NCI-H2081 treated with DMSO at 0.1 percent for 48 hours (cell line): ENCODE data around the gene RALGAPA2.

ENCODE experiments used
- DNase-seq: peaks from one replicate; lab custom pipeline; 2025; lab: John Stamatoyannopoulos, UW

RALGAPA2 gene

DNA sequence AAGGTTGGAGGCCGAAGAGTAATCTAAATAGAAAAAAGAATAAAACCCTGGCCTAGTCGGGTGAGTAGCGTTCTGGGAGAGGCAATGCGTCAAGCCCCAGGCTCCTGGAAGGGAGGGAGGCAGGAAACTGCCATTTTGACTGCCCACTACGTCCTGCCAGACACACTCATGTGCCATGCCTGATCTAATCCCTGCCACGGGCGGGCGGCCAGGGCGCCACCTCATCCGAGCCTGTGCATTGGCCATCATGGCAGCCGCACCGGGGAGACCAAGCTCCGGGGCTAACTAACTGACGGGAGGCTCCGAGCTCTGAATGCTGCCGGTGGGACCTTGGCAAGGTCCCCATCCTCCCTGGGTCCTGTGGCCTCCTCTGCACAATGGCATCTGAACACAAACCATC, 275.8 kb downstream of the RALGAPA2 start:
- DNase-seq, result no peak

DNA sequence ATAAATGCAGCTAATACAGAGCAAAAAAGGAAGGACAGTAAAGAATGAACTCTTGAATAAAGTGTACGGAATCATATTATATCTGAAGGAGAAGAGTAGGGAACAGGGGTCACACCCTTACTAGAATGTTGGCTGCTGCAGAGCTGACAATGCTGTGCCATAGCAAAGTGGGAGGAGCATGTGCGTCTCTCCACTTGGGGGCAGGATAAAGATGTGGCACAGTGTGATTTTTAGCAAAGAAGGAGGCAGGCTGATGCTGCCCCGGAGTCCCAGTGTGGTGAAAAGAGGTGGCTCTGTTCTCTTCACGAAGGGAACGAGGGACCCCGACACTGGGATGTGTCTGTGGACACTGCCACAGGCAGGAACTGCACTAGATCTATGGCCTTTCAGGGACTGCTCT, 277.0 kb downstream of the RALGAPA2 start:
- DNase-seq, result no peak

DNA sequence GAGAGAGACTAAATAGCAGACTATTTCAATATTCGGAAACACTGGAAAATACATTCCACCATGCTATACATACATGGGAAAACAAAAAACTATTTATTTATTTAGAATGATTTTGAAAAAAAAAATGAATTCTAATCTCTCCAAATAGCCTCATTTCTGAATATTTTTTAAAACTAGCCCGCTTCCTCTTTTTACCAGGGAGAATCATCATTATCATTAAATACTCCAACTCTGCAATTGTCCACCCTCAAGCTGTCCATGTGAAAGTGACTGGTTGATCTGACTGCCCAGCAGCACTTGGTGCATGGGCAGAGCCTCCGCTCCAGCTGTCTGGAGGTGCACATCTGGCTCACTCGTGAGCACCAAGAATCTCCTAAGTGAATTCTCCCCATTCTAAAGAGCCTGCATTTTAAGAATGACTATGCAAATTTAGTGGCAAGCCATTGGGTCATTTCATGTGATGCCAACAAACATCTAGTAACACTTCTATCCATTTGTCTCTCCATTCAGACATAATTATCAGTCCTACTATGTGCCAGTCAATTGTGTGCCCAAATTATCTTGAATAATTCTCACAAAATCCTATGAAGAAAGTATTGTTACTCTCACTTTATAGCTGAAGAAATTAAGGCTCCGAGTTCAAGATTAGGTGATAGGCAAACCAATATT, 279.7 kb downstream of the RALGAPA2 start:
- DNase-seq, result no peak

DNA sequence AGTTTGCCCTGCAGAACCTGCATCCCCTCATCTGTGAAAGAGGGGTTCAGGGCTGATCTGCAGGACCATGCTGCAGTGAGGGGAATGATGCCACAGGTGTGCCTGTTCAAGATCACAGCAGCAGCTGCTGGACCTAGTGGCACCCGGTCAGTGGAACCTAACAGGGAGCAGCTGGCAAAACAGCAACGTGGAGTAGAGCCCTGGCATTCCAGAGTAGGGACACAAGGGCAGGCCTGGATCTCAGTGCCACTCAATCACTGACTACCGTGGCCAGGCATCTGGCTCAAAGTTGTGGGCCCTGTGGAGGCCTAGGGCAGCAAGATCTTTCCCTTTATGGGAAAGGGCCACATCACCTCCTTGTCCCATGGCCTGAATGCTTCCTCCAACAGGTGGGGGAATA, 282.4 kb downstream of the RALGAPA2 start:
- no peak for DNase-seq

DNA sequence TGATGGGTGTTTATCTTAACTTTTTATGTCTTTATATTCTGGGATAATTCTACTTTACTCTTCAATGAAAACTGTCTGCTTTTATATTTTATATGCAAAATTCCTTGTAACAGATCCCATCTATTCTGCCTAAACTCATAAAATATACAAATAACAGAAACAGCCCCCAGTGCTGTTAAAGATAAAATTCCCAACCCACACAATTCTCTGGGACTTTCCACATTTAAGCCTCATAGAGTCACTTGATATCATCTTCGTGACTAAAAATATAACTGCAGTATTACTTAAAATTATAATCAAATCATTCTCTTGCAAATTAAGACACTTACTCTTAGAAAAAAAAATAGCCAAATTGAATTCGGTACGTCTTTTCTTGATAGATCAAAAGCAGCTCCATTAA, 284.4 kb downstream of the RALGAPA2 start:
- DNase-seq, result no peak

DNA sequence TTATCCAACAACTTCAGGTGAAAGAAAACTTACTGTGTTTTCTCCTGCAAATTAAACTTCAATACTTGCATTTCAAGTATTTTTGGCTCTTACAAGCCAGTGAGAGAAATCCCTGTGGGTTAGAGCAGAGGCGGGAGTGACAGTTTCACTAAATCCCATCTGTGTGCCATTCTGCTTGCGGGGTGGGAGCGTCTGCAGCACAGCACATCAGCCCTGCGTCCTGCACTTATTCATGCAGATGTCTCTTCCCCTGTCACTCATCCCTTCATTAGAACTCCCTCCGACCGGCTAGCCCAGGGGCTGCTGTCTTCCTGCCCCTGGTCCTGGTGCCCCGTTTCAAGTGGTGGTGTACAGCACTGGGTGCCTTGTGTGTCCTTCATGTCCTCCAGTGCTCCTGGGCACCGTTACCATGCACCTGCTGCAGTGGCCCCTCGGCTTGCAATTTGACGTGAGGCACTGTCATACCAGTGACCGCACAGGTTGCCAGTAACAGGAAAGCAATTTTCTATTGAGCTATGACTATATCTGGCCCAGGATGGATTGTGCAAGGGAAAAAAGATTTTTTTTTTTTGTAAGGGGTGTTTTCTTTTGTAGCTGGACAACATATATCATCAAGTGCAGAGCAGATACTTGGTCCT, 285.1 kb downstream of the RALGAPA2 start:
- no peak for DNase-seq

DNA sequence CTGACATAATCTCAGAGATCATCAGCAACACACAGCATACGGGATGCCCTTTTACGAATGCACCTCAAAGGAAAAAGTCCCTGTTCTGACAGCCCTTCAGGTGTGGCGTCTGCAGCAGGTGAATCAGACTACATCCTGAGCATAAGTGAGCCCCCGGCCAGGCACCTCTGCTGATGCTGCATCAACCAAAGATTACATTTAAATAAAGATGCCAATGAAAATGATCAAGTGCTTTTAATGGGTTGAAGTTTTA, 285.9 kb downstream of the RALGAPA2 start:
- DNase-seq, result no peak

DNA sequence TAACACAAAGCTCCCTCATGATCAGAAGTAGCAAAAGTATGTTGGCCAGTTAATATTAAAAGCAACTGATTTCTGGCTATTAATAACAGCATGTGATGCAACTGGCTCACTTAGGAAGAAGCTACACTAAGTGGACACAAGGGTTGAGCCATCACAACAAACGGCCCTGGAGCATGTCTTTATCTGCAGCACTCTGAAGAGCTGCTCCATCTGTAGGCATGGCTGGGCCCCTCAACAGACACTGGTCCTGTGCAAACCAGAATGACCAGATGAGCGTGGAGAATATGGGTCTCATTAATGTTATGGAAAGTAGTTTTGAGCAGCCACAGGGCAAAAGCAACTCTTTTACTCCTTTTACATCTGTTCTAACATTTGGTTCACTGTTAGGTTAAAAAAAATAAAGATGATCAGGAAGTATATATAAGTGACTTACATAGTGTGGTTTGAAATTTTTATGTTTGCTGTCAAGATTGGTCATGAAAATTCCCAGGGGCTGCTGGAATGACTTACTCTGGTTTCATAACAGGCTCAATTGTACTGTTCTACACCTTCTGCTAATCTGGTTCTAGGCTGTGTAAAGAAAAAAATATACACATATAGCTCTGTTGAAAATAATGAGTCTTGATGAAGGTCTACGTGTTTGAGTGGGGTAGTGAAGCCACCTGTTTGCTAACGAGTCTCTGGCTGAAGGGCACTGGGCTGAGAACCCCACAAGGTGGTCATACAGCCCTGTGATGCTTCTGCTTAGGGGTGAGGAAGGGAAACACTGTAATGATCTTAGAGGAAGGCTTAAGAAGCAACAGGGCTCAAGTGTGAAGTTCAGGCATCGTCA, 286.4 kb downstream of the RALGAPA2 start:
- DNase-seq, result no peak

DNA sequence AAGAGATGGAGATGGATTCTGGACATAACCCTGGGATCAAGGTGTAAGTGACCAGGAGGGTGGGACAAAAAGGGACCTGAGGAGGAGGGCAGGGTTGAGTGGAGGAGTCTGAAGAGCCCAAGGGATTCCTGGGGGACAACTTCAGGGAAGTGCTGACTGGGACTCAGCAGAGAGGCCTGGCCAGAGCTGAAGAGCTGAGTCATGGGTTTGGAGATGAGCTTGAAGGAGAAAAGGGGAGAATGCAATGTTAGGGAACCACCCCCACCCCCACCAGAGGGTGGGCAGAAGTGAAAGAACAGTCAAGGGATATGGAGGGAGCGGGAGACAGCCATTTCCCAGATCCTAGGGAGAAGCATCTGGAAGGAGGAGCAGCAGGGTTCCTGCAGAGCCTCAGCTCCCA, 289.3 kb downstream of the RALGAPA2 start:
- DNase-seq, result no peak

DNA sequence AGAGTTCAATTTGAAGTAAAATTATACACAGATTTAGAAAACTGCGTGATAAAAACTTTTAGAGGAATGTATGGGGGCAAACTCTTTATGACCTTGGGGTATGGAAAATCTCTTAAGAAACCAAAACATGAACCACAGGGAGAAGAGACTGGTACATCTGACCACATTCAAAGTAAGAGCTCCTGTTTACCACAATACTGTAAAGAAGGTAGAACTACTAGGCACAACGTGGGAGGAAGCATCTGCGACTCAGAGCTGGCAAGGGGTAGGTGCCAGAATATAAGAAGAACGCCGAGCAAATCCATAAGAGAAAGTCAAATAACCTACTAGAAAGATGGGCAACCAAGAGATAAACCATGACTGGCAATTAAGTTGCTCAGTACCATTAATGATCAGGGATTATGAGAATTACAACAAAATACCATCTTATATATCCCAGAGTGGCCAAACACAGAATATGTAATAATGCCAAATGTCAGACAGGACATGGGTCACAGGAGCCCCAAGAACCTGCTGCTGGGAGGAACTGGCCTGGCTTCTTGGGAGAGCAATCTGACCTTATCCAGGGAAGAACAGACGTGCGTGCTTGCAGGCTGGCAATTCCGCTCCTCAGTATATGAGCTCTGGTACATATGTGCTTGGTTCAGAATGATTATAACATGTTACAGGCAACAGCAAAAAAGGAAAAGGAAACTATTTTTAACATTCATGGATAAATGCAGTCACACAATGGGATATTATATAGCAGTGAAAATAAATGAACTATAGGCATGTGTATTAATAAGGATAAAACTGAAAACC, 294.4 kb downstream of the RALGAPA2 start:
- no peak for DNase-seq

DNA sequence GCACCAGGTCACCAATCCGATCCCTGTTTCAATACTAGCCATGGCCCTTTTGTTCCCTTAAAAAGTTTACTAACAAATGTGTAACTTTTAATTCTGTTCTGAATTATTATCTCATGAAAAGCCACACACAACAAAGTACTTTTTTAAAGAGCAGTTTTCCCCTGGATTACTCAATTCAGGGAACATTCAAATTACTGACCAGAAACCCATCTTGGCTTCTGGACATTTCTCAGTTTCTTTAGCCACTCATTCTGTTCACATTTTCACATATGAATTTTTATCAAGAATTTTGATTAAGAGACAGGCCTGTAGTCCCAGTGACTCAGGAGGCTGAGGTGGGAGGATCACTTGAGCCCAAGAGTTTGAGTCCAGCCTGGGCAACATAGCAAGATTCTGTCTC, 297.1 kb downstream of the RALGAPA2 start:
- DNase-seq, result no peak

DNA sequence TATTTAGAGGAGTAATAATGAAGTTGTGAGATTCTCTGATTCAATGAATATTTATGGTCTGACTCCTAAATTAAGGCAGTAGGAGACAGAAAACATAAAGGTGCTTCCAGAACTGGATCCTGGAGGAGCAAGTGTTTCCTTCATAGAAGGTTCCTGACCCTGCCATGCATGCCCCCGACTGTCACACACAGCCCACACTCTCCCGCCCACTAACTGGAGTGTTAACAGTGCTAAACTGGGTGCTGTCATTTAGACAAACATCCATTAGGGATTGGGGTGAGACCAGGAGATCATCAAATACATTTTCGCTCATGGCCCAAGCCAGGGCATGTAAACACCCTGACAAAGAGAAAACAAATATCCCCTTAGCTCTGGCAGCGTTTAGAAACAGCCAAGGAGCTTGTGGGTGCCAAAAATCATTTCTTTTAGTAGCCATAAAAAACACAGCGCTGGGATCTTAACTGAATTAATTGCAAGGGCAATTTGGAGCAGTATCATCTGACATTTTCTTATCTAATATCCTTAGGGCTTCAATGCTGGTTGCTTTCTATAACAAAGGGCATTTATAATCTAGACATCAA, 297.7 kb downstream of the RALGAPA2 start:
- no peak for DNase-seq

DNA sequence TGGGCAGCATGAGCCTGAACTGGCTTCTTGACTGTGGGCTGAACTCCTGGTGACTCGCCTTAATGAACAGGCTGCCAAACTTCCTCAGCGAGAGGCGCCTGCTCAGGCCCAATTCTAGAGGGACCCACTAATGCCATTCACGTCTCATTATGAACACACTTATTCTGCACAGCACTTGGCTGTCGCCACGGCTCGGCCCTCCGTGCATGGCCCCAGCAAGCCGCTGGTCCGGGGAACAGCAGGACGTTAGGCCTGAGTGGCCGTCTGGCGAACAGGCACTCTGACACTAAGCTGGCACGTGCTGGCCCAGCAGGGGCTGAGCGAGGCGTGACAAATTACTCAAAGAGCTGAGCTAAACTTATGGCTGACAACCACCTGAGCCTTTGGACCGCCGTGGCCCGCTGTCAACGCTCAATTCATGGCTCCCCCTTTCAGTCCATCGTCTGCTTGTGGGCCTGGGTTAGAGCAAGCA, 298.6 kb downstream of the RALGAPA2 start:
- DNase-seq, result no peak

DNA sequence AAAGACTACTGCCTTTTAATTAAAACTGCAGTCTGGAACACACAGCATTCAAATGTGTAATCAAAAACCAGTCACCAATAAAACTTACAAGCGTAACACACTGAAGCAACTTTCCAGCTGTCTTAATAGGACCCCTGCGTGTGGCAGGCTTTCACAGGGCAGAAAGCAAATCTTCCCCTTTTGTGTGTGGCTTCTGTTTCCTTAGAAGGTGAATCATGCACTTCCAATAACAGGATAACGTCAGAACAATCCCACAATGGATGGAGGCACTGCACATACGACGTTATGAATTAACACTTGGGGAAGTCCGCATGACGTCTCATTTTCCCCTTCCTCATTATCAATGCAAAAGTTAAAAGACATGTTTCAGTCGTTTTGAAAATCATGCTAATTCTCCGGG, 299.7 kb downstream of the RALGAPA2 start:
- DNase-seq, result no peak

DNA sequence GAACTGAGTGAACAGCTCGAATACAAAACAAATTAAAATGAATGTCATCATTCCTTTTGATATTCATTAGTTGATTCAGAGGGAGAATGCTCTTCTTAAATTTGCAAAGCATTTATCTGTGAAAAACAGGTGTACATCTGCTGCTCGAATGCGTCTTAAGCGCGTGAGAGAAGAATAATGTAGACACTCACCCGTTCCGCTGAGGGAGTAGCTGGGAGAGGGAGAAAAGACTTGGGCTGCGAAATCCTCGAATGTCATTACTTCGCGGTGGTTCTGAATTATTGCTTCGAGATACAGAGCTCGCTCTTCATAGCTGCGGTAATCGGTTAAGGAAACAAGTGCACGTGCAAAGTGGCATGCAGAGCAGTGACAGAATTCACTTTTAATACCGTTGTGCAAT, 300.6 kb downstream of the RALGAPA2 start:
- DNase-seq, result no peak

DNA sequence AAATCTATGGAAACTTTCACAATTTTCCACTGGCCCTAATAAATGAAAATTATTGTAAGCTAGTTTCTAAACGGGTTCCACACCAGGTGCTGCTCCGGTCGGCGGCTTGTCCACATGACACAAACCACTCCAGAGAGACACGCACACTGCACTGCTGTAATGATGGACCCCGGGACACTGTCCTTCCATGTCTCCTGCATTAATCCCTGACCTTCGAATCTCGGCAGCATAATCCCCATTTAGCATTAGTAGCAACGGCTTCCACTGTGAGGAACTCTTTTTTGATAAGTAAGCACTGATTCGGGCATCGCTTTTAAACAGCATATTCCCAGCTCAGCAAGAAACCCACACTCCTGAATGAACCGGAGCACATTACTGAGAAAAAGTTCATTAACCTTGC, 301.0 kb downstream of the RALGAPA2 start:
- DNase-seq, result no peak

DNA sequence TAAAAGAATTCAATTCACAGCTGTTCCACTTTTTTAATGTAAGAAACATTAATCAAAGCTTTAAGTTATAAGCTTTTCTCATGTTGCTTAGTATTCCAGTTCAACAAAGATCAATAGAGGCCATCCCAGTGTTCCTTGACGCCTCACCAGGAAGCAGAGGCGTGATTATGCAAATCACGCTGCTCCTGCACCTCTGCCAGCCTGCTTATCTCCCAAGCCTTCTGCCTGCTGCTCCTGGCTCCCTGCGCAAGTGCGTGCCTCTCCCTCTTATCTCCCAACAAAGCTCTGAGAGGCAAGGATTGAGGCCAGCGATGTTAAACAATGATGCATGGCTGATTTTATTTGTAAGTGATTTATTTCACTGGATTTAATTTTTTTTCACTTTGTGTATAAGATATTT, 301.8 kb downstream of the RALGAPA2 start:
- DNase-seq, result peak; percentile 88

DNA sequence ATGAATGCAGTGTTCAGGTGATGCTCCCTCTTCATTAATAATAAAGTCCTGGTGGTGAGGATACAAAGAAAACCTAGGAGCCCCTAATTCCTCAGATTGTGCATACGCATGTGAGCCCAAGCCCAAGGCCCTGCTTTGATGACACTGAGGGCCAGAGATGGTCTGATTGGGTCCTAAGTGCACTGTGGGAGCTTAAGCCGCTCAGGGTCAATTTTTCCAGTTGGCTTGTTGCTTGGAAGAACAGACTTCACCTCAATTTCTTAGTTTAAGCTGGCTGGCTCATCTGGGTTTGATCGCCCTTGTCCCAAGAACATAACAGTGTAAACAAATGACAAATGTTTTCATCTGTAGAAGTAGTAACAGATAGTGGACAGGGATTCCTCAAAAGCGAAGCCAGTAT, 303.1 kb downstream of the RALGAPA2 start:
- no peak for DNase-seq

DNA sequence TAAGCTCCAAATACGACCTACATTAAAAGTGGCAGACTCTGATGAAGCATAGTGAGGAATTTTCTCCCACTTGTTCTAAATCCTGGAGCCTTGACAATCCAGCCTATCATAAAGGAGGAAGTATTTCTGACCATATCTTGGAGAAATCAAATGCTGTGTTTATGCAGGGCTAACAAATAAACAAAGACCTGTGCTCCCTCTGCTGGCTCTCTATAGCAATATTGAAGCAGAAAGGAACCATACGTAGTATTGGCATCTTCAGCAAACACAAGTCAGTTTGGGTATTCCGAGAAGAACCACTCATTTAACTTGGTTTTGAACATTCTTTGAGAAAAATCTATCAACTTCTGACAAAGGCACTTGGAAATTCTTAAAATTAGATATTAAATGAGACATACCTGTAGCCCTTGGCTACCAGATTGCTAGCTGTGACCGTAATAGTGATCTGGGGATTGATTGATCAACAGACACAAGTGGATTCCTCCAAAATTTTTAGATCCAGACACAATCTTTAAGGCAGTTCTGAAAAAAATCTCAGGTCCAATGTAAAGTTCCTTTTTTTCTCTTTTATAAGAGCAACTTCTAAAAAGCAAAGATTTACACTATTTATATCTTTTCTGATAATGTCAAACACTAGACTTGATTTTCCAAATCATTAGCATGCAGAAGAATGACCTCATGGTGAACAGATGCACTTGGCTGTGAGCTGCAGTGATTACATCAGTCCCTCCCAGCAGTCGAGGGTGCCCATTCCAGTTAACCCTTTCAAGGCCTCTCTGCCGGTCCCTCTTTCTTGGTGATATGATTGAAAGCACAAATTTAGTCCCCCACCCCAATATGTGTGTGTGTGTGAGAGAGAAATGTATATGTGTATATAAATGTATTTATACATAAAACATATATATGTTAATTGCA, 304.3 kb downstream of the RALGAPA2 start:
- no peak for DNase-seq

DNA sequence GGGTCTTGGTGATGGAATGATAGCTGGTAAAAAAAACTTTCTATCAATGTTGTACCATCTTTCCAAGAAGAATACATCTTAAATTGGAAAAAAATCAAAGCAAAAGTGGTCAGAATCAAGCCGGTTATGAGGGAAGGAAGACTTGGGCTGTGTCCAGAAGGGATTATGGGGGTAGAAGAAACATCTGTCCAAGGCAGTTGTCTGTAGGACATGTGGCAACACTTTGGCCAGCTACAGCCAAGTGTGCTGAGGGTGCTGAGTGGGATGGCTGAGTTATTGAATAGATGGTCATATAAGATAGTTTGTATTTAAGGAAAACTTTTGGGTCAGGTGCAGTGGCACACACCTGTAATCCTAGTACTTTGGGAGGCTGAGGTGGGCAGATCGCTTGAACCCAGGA, 306.1 kb downstream of the RALGAPA2 start:
- no peak for DNase-seq

DNA sequence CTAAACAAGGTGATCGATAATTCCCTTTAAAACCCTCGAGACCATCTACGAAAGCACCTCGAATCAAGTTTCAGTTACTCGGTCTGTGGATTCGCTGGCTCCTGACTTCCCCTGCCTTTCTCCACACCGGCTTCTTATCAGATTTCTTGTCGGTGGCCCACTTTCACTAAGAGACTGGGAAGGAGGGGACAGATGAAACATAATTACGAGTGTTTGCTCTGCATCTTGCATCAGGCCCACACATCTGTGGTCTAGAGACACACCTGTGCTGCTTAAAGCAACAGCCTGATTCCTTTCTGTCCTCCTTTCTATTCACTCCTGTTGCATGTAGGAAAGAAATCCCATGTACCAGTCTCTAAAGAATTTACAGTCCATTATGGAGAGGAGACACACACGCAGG, 306.8 kb downstream of the RALGAPA2 start:
- DNase-seq, result no peak
